Hematopoietic multipotent progenitor cell (in vitro differentiated cells): ENCODE data around the gene ATP2A1. TPM values are rescaled to one million over a fixed set of nuclear protein-coding genes. Genes with fewer than 3 reads are reported as not detected.

Experiments used
- DNase-seq, 3 donors: peaks; one replicate each; pipeline ENCODE4 v3.0.0-alpha.2; 2011 to 2015; ENCODE audit warnings: low read depth in 2 of 3, low spot score in 2 of 3
- total RNA-seq: library from RNA; depleted of rRNA; stranded (reverse); fragments of >200 nt; gene quantifications from one replicate; pipeline ENCODE4 v1.2.3, GENCODE V29; 2012

The ATP2A1 gene
- 0.54 TPM for total RNA-seq

DNA sequence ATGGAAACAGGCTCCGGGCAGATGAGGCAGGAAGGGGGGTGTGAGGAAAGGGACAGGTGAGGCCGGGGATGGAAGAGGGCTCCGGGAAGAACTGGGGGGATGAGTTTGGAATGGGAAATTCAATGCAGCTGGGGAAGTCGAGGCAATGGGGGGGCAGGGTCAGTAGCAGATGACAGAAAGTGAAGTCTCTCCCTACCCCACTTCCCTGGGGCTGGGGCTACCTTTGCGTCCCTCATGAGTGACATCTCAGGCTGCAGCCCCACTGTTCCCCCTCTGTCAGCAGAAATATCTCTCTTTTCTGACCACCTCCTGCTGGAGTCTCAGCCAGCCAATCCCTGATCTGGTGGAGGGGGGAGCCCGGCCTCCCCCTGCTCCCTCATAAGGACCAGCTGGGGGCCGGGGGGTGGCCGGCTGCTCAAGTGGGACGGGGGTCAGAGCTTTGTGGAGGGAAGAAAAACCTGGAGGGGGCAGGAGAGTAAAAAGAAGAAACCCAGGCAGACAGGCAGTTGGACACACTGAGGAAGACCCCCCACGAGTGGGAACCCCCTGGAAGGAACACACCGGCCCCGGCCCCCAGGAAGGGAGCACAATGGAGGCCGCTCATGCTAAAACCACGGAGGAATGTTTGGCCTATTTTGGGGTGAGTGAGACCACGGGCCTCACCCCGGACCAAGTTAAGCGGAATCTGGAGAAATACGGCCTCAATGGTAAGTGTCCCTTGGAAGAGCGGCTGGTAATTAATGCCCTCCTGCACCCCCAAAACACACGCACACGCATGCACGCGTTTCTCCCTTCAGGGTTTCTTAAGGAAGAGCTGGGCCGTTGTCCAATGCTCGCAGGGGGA, at the start of gene ATP2A1:
Gene ATP2A1 (plus strand): TSS at position 406 of the 844 bp plus-strand sequence. CDS start 184 bp downstream, at position 590.
- DNase-seq = no peak

DNA sequence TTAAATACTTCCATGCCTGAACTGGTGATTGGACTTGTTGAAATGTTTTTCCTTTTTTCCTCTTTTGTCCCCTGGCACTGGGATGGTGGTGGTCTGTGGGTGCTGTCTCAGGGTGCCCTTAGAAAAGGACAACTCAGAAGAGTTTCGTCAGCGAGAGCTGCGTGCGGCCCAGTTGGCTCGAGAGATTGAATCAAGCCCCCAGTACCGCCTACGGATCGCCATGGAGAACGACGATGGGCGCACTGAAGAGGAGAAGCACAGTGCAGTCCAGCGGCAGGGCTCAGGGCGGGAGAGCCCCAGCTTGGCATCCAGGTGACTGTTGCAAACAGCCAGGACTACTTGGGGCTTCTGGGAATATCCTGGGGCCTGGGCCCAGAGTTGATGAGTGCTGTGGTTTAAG, 48.5 kb upstream of the ATP2A1 start:
- DNase-seq = no peak

DNA sequence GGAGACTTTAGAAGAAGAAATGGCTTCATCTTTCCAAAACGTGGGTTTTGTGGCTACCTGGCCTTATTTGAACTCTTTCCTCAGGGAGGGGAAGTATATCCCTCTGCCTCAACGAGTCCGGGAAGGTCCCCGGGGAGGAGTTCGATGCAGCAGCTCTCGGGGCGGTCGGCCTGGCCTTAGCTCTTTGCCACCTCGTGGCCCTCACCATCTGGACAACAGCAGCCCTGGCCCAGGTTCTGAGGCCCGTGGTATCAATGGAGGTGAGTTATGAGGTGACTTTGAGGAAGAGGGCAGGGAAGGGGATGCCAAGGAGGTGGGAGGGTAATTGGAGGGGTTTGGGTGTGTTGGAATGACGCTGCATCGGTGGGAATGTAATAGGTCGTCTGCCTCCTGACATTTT, 47.8 kb upstream of the ATP2A1 start:
- DNase-seq = no peak

DNA sequence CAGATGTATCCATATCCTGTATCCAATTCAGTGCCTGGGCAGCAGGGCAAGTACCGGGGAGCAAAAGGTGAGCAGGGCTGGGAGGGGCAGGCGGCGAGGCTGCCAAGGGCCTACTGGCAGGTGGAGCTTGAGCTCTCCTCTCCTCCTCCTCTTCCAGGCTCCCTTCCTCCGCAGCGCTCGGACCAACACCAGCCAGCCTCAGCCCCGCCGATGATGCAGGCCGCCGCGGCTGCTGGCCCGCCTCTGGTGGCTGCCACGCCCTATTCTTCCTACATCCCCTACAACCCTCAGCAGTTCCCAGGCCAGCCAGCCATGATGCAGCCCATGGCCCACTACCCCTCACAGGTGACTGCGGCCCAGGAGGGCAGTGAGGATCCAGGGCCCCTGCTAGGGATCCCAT, 43.9 kb upstream of the ATP2A1 start:
- no peak for DNase-seq

DNA sequence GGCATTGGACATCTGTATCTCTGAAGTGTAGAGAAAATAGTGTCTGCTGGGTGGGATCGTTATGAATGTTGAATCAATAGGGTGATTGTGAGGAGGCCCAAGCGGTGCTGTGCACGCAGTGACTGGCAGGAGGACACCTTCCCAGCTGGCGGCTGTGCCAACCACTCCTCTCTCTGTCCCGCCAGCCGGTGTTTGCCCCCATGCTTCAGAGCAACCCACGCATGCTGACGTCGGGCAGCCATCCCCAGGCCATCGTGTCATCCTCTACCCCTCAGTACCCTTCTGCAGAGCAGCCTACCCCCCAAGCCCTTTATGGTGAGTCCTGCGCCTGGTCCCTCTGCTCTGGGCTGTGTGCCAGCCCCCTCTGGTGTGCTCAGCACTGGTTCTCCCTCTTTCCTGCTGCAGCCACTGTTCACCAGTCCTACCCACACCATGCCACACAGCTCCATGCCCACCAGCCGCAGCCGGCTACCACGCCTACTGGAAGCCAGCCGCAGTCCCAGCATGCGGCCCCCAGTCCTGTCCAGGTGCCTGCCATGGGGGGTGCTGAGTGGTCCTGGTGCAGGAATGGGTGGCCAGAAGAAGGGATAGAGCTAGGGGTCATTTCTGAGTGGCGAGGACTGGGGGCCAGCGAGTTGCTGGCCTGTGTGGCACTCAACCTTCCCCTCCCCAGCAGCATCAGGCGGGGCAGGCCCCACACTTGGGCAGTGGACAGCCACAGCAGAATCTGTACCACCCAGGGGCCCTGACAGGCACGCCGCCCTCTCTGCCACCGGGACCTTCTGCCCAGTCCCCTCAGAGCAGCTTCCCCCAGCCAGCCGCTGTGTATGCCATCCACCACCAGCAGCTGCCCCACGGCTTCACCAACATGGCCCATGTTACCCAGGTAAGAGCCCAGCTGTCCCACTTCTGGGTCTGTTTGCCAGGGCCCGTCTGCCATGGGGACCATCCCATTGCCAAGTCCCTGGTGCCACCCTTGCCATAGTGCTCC, 43.1 kb upstream of the ATP2A1 start:
- DNase-seq = no peak

DNA sequence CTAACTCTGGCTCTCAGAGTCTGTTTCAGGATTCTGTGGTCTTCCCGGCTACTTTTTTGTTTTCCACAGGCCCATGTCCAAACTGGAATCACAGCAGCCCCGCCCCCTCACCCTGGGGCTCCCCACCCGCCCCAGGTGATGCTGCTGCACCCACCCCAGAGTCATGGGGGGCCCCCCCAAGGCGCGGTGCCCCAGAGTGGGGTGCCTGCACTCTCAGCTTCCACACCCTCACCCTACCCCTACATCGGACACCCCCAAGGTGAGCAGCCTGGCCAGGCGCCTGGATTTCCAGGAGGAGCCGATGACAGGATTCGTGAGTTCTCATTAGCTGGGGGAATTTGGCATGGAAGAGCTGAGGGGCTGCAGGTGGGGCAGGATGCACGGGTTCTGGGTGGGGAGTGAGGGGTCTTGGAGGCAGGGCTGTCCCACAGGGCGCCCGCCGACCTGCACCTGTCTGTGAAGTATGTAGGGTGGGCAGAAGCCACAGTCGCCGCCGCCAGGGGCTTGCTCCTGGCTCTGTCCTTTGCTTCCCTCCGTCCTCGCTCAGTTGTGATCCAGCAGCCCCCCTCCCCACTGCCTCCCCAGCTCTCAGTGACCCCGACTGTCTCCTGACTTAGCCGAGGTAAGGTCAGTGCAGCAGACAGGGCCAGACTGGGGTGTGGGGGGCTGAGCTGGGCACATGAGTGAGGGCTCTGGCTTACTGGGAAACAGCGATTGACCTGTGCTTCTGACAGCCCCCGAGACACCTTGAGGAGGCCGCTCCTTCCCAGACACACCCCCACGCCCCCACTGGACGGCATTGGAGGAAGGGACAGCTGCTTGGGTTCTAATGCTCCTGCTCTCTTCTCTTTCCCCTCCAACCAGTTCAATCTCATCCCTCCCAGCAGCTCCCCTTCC, 42.2 kb upstream of the ATP2A1 start:
- DNase-seq = no peak

DNA sequence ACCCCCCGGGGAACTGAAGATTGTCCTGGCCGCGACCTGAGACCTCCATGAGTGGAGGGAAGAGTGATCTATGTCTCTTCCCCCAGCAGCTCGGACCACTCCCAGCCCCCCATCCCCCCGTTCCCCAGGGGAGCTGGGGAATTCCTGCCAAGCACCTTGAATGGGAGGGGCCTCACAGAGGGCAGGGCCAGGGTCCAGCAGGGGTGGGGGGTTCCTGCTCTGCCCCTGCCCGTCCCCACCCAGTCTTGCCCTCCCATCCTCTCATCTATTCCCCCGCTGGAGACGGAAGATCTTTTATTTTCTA, 41.6 kb upstream of the ATP2A1 start:
- no peak for DNase-seq

DNA sequence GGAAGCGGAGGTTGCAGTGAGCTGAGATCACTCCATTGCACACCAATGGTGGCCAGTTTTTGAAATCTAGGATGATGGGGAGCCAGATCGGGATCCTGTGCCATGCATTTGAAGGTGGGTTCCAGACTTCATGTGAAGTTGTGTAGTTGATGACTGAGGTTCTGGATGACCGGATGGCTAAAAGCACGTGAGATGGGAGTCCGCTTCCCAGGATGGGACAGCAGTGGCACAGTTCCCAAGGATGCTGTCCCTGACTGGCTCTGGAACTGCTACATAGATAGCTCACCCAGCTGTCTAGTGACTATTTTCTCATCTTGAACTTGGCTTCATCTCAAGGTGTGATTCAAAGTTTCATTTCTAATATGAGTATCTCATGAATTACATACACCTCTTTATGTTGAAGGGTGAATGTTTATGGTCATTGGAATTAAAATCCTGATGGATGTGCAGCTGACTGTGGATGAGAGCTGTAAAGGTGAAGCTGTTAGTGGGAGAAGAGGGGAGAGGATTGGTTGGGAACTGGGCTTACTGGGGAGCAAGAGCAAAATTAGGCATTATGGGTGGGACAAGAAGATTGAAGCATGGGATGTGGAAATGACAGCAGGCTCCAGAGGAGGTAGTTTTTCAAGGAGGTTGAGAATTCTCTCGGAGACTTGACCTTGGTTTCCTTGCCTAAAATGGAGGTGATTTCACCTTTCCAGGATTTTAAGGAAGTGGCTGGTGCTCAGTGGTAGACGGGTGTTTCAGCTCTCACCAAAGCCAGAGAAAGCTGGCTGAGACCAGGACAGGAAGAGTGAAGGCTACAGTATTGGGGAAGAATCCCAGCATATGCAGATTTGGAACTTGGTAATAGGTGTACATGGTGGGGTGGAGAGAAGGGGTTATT, 40.4 kb upstream of the ATP2A1 start:
- no peak for DNase-seq

DNA sequence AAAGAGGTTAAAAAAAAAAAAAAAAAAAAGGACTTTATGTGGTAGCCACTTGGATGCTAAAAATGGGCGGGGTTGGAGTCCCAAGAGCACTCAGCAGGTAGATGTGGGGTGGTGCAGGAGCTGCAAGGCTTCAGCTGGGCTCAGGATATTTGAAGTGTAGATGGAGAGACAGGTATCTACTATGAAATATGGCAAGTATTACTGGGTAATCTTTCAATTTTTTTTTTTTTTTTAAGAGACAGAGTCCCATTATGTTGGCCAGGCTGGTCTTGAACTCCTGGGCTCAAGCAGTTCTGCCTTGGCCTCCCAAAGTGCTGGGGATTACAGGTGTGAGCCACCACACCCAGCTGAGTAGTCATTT, 39.8 kb upstream of the ATP2A1 start:
- DNase-seq = no peak

DNA sequence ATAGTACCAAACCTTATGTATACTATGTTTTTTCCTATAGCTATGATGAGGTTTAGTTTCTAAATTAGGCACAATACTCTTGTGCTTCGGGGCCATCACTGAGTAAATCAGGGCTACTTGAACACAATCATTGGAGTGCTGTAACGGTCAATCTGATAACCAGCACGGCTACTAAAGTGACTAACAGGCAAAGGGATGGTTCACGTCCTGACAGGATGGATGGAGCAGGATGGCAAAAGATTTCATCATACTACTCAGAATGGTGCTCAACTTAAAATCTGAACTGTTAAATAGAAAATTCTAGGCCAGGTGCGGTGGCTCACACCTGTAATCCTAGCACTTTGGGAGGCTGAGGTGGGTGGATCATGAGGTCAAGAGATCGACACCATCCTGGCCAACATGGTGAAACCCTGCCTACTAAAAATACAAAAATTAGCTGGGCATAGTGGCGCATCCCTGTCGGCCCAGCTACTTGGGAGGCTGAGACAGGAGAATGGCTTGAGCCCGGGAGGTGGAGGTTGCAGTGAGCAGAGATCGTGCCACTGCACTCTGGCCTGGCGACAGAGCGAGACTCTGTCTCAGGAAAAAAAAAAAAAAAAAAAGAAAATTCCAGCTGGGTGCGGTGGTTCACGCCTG, 39.2 kb upstream of the ATP2A1 start:
- DNase-seq = no peak

DNA sequence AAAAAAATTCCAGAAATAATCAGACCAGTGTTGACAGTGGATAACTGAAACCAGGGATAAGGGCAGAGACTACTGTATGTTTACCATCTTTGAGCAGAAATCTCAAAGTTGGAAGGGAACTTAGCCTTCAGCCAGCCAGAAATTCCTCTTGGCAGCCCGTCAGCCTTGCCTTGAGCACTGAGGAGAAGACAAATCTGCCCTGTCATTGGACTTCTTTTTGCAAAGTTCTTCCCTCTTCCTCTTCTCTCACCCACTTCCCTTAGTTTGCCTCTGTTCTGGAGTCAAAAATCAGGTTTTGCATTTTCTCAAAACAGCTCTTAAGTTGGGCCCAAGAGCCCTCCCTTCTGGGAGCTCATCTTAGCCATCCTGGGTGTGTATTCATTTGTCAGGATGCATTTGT, 38.4 kb upstream of the ATP2A1 start:
- no peak for DNase-seq

DNA sequence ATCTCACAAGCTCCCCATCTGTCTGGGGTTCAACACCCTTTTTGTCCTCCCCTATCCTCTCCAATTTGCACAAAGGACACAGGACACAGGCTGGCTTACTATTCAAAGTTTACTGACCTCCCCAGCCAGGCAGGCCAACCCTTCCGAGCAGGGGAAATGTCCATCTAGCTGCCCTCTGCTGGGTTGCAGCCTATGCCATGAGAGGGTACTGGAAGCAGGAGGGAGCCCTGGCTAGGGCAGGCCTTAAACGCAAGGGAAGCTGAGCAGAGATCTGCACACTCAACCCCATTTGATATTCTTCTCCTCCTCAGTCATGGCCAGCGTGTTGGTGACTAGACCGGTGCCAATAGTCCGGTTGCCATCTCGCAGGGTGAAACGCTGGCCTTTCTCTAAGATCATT, 35.6 kb upstream of the ATP2A1 start:
- DNase-seq = no peak

DNA sequence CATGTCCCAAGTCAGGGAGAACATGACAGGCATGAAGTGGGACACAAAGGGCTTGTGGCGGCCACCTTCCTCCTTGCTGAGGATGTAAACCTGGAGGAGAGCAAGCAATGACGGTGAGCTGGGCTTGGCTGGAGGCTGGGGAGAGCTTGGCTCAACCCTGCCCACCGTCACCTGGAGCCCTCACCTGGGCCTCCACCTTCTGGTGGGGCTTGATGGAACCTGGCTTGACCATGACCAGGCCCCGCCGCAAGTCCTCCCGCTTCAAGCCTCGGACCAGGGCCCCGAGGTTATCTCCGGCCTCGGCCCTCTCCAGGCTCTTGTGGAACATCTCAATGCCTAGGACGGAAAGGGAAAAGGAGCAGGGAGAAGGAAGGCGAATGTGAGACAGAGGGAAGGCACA, 34.5 kb upstream of the ATP2A1 start:
- DNase-seq = no peak

DNA sequence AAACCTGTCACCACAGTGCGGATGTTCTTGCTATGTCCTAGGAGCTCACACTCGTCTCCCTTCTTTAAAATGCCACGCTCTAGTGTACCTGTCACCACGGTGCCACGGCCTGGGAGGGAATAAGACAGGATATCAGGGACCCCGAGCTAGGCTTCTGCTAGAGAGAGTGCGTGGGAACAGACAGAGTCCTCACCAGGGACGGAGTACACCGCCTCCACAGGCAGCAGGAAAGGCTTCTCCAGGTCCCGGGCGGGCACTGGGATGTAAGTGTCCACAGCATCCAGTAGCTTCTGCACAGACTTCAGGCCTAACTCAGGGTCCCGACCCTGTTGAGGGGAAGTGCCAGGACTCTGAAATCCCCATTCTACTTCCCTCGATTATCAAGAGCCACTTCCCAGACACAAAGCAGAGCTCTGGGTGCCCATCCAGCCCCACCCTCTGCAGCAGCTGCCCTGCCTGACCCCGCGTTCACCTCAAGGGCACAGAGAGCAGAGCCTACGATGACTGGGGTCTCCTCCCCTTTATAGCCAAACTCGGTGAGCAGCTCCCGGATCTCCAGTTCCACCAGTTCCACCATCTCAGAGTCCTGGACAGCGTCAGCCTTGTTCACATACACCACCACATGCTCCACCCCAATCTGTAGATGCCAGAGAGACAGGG, 33.9 kb upstream of the ATP2A1 start:
- DNase-seq = no peak

DNA sequence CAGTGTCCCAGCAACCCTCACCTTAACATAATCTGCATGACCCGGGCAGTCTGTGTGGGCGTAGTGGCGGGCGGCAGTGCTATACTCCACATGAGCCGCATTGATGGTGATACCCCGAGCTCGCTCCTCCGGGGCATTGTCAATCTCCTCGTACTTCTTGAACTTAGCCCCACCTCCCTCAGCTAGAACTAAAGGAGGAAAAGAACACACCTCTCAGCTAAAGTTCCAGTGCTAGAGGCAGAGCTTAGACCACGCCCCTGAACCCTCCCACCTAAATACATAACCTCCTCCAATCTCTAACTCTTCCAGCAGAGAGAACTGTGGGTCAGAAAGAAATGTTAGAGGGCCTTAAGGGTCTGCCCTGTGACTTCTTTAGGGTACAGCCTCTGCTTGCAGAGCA, 33.0 kb upstream of the ATP2A1 start:
- peak in 1 of 3 donors; percentile 22 for DNase-seq

DNA sequence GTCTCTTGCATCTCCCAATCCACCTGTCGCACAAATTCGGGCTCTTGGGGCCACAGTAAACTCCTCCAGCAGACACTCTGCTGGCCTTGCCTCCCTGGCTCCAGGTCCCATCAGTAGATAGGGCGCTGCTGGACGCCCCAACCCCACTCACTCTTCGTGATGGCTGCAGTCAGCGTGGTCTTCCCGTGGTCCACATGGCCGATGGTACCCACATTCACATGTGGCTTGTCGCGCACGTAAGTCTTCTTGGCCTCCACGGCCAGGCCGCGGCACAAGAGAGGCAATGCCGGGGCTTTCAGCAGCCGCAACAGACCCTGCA, 32.6 kb upstream of the ATP2A1 start:
- no peak for DNase-seq

DNA sequence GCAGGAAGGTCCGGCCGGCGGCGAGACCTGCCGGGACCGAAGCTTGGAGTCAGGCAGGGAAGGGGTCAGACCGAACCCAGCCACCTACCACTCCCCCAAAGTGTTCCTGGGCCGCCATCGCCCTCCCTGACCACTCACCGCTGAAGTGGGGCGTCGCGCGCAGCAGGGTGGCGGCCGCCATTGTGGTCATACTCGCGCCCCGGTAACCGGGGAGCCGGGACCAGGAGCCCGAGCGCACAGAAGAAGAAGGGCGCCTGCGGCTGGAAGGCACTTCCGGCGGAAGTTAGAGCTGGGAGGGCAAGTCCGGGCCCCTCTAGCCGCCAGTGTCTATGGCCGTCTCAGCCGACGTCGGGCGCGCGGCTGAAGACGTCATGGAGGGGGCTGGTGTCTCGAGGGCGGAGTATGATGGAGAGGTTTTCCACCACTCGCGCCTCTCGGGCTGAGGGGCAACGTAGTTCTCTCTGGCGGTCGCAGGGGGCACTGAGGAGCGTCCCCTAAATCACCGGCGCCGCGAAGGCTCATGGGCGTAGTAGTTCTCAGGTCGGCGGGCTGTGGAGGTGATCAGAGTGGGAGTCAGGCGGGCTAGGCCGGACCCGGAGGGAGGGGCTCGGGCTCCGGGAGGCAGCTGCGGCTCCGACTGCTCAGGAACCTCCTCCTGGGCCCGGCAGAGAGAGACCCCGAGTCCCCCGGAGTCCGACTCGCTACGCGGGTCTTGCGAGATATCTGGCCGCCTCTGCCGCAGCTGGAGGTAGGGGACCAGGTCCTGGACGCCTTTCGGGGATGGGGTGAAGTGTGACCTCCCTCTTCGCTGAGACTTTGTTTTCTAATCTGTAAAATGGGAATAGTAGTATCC, 32.0 kb upstream of the ATP2A1 start, which contains the start of gene TUFM:
Gene TUFM (minus strand): TSS at position 269 of the 853 bp plus-strand sequence. CDS start 79 bp downstream, at position 190.
- DNase-seq = peak; percentile 92 to 99 (median 99)

DNA sequence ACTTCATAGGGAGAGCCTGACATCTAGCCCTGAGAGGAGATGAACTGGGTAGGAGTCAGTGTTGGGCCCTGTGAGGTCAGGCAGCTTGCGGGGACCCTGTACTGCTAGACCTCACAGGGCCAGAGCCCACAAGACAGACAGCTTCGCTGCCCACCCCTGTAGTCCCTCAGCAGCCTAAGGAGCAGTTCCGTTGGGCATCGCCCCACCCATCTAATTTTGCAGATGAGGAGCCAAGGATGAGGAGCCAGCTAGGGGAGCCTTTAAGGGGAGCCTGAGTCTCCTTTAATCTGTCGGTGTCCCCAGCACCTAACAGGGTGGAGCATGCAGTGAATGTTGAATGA, 31.4 kb upstream of the ATP2A1 start:
- no peak for DNase-seq
